Forelimb muscle (tissue), 1 donor: ENCODE results near the gene ABHD1. TPM values are rescaled to one million over a fixed set of nuclear protein-coding genes. Genes with fewer than 3 reads are reported as not detected.

Experiments
- DNase-seq: peaks from one replicate; pipeline ENCODE4 v3.0.0-alpha.2; 2013; ENCODE audit warnings: low read depth
- polyA plus RNA-seq: library from polyadenylated mRNA; unstranded; fragments of 120-200 nt; gene quantifications from one replicate; pipeline ENCODE4 v1.2.1, GENCODE V29; 2013; ENCODE audit not compliant: insufficient read length

Gene ABHD1
- polyA plus RNA-seq, 1 donor = 0.49 TPM

- no peak for DNase-seq
These were observed 11.9 kb downstream of the ABHD1 start for GRCh38 chr2:27135478-27135955.

GRCh38 chr2:27136751-27137150, 13.1 kb downstream of the ABHD1 start:
- DNase-seq = no peak

- no peak for DNase-seq
These were observed 13.8 kb downstream of the ABHD1 start for GRCh38 chr2:27137322-27137935.

GRCh38 chr2:27138111-27138510, 14.5 kb downstream of the ABHD1 start:
- DNase-seq = no peak

GRCh38 chr2:27139310-27139709, 15.7 kb downstream of the ABHD1 start, which contains the start of gene PRR30:
PRR30 (minus strand) TSS chr2:27139410; CDS start chr2:27138329, 1,081 bp downstream.
- DNase-seq = no peak

DNA sequence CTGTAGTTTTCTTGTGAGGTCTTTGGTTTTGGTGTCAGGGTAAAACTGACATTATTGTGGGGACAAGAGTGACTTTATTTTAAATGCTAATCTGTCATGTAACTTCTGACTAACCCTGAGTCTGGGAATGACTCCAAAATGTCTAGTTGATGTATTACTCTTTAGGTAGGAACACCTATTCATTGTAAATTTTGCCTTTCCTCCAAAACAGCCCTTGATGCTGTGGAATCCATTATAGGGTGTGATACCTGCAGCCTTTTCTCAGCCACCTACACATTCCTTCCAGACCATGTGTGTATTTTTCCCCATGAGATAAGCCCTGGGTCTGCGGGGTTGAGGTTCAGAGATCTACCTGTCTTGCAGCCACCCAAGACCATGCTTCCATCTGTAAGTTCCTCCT, 19.7 kb downstream of the ABHD1 start:
- DNase-seq = no peak

GRCh38 chr2:27145682-27146081, 22.1 kb downstream of the ABHD1 start:
- DNase-seq = no peak

GRCh38 chr2:27147935-27148334, 24.3 kb downstream of the ABHD1 start:
- no peak for DNase-seq

- DNase-seq = no peak
These were observed 25.3 kb downstream of the ABHD1 start, which contains the start of gene TCF23 for GRCh38 chr2:27148801-27149439. TCF23 (plus strand) TSS chr2:27149004; CDS start chr2:27149134, 130 bp downstream.

DNA sequence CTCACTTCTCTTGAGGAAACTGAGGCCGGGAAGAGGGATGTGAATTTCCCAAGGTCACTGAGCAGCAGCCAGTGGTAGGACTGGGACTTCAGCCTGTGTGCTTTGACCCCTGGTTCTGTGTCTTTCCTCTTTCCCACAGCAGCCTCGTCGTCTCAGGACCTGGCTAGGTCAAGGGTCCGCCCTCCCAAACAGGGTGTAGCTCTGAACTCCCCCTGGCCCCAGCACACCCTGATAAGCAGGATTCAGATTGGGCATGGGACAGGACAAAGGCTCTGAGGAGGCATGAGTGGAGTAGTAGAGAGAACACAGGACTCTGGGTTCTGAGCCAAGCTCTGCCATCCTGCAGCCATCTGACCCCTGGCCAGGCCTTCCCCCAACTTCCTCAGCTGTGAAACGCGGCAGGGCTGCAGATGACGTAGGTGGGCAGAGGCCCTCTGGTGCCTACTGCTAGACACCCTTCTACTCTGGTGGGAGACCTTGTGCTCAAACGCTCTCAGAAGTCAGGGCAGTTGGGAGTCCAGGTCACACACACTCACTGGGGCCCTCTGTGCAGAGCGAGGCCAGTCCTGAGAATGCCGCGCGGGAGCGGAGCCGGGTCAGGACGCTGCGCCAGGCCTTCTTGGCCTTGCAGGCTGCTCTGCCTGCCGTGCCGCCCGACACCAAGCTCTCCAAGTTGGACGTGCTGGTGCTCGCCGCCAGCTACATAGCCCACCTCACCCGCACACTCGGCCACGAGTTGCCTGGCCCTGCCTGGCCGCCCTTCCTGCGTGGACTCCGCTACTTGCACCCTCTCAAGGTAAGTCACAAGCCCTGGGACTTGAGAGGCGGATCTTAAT, 26.2 kb downstream of the ABHD1 start:
- no peak for DNase-seq

- no peak for DNase-seq
These were observed 27.1 kb downstream of the ABHD1 start for GRCh38 chr2:27150639-27151230.

- no peak for DNase-seq
These were observed 28.6 kb downstream of the ABHD1 start for GRCh38 chr2:27152102-27152795.

DNA sequence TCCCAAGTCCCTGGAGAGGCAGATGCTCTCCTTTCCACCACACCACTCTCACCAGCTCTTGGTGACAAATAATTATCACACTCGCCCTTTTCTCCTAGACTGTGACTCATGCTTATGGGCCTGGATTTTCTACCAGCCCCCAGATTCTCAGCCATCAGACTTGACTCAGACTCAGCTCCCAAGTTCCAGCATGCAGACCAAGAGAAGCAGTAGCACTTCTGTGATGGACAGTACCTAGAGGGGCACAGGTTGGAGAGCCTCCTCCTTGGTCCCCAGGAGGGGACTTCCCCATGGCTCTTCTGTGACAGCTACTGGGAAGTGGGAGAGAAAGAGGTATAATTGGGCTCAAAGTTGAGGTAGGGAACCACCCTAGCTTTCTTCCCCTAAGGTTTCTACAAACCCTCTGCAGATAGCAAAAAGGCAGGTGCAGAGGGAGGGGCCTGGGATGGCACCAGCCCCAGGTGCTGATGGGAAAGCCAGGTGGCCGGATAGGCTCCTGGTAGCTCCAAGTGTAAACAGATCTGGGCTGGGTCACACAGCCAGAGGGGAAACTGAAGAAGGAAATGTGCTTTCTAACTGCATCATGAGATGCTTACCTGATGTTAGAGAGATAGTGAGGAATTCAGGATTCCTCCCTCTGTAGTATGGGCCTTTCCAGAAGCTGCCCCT, 29.3 kb downstream of the ABHD1 start:
- no peak for DNase-seq

- DNase-seq = no peak
These were observed 30.9 kb downstream of the ABHD1 start for GRCh38 chr2:27154488-27154887.

GRCh38 chr2:27155069-27155520, 31.5 kb downstream of the ABHD1 start:
- DNase-seq = no peak

DNA sequence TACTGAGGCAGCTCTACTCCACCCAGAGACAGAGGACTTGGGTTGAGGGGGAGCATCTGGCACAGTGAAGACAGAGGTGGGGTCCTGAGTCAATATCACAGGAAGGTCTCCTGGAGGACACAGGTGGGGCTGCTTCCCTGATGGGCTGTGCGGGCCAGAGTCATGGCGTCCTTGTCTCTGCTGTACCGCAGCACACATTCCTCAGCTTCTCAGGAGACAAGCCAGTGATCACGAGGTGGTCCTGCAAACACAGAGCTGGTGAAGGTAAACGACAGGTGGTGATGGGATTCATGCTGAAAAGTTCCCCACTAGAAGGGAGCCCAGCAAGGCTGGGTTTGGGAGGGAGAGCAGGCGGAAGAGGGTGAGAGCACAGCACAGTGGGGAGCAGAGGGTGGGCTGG, 34.9 kb downstream of the ABHD1 start:
- no peak for DNase-seq

- DNase-seq = no peak
These were observed 35.7 kb downstream of the ABHD1 start for GRCh38 chr2:27159271-27159670.

- no peak for DNase-seq
These were observed 36.6 kb downstream of the ABHD1 start for GRCh38 chr2:27160191-27160590.

DNA sequence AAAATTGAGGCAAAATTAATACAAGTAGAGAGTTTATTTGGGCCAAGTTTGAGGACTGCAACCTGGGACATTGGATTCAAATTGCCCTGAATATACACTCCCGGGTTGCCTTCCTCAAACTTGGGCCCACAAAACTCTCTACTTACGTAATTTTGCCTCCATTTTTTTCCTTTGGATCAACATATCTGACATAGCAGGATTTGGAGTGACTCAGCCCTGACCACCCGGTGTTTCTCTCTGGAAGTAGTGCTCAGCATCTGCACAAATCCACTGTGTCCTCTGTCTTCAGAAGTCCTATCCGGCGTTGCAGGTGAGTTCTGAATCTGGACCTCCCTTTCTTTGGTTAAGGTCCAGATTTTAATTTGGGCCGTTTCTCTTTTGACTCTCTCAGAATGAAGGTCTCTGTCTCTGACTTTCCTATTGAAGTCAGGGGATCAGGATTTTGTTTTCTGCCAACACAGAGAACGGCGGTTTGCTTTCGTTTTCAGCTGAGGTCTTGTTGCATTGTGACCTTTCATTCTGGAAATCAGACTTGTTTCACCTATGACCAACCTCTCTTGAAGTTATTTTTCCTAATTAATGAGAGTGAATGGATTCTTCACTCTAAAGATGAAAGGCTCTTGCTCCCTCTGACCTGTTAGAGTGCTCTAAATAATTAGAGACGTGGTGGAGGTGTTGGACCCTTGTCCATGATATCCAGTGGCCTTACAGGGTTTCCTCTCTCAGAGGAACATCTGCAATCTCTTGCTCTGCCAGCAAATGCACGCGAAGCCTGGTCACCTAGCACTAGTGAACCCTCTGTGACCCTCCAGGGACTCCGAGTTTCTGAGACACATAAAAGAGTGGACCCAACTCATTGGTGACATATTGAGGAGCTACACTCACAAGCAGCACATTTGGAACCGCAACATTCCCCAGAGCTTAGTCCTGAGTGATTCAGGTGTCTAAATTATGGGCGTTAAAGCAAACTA, 38.8 kb downstream of the ABHD1 start:
- no peak for DNase-seq
